WTC11 (cell line): ENCODE measurements around the gene MRPL54. TPM values are rescaled to one million over a fixed set of nuclear protein-coding genes. Genes with fewer than 3 reads are reported as not detected.
A peak's percentile ranks its signal among the peaks of the same experiment; 100 is the strongest.

ENCODE experiments used
- ATAC-seq: fragments of 200-7000 bp; cut with Tn5 transposase; 2 replicates; pipeline ENCODE4 v1.10.0; 2021; ENCODE audit warnings: mild to moderate bottlenecking, moderate library complexity
- CTCF ChIA-PET: fragments of 300-600 bp; sonication (Branson Sonifier 250); formaldehyde crosslinking; loops from one replicate; lab custom pipeline; 2021; ENCODE audit warnings: antibody characterized with exemption; lab: Charles Lee
- POLR2A ChIA-PET: fragments of 350-600 bp; sonication (Branson Sonifier 250); formaldehyde crosslinking; loops from one replicate; lab custom pipeline; 2021; ENCODE audit warnings: antibody characterized with exemption; lab: Charles Lee
- DNase-seq: peaks from one replicate; pipeline ENCODE4 v3.0.0; 2021; ENCODE audit warnings: low spot score
- H3K27ac Mint-ChIP-seq: 2 replicates; pipeline ENCODE4 v1.8.0; 2021; ENCODE audit warnings: mixed read lengths
- H3K27me3 Mint-ChIP-seq: 2 replicates; pipeline ENCODE4 v1.8.0; 2021; ENCODE audit warnings: low read depth, mild to moderate bottlenecking, moderate library complexity, mixed read lengths
- H3K36me3 Mint-ChIP-seq: 2 replicates; pipeline ENCODE4 v1.8.0; 2021; ENCODE audit warnings: mixed read lengths
- H3K4me1 Mint-ChIP-seq: 2 replicates; pipeline ENCODE4 v1.8.0; 2022; ENCODE audit warnings: mixed read lengths
- H3K4me3 Mint-ChIP-seq: 2 replicates; pipeline ENCODE4 v1.8.0; 2021; ENCODE audit warnings: mild to moderate bottlenecking, moderate library complexity, mixed read lengths
- H3K9me3 Mint-ChIP-seq: 2 replicates; pipeline ENCODE4 v1.8.0; 2021; ENCODE audit warnings: mixed read lengths
- CREM ChIP-seq: sonication (generic); formaldehyde crosslinking; IDR thresholded peaks from 2 replicates; pipeline ENCODE4 v1.8.1; 2022; ENCODE audit warnings: mild to moderate bottlenecking, missing genetic modification reagents, moderate library complexity
- FOXK1 ChIP-seq: sonication (generic); formaldehyde crosslinking; IDR thresholded peaks from 2 replicates; pipeline ENCODE4 v1.8.0; 2022; ENCODE audit warnings: mild to moderate bottlenecking, moderate library complexity, missing genetic modification reagents
- GABPB1 ChIP-seq: sonication (generic); formaldehyde crosslinking; IDR thresholded peaks from 2 replicates; pipeline ENCODE4 v1.8.1; 2023; ENCODE audit warnings: mild to moderate bottlenecking, missing genetic modification reagents
- HMGA2 ChIP-seq: fragments of 250-450 bp; sonication (Bioruptor Pico); IDR thresholded peaks from 2 replicates; pipeline ENCODE4 v1.4.0; 2021; ENCODE audit warnings: mild to moderate bottlenecking, moderate library complexity
- JAZF1 ChIP-seq: fragments of 250-450 bp; sonication (Bioruptor Pico); IDR thresholded peaks from 2 replicates; pipeline ENCODE4 v1.9.0; 2021; ENCODE audit warnings: moderate library complexity, mild to moderate bottlenecking, inconsistent platforms
- JUN ChIP-seq: sonication (generic); formaldehyde crosslinking; IDR thresholded peaks from 2 replicates; pipeline ENCODE4 v1.8.0; 2023; ENCODE audit warnings: mild to moderate bottlenecking, missing genetic modification reagents
- KAT7 ChIP-seq: sonication (generic); formaldehyde crosslinking; IDR thresholded peaks from 2 replicates; pipeline ENCODE4 v1.8.1; 2023; ENCODE audit warnings: missing genetic modification reagents, mild to moderate bottlenecking, borderline replicate concordance
- NFYB ChIP-seq: sonication (generic); formaldehyde crosslinking; conservative IDR thresholded peaks from 2 replicates; pipeline ENCODE4 v1.8.0; 2022; ENCODE audit warnings: low read depth, missing genetic modification reagents
- OVOL2 ChIP-seq: fragments of 250-450 bp; sonication (Bioruptor Pico); IDR thresholded peaks from 2 replicates; pipeline ENCODE4 v1.9.0; 2021; ENCODE audit warnings: mild to moderate bottlenecking, borderline replicate concordance
- SOX15 ChIP-seq: fragments of 250-450 bp; sonication (Bioruptor Pico); IDR thresholded peaks from 2 replicates; pipeline ENCODE4 v1.9.0; 2021; ENCODE audit warnings: mild to moderate bottlenecking
- TEAD1 ChIP-seq: sonication (generic); formaldehyde crosslinking; IDR thresholded peaks from 2 replicates; pipeline ENCODE4 v1.8.0; 2022; ENCODE audit warnings: mild to moderate bottlenecking, missing genetic modification reagents
- ZNF121 ChIP-seq: sonication (generic); formaldehyde crosslinking; IDR thresholded peaks from 2 replicates; pipeline ENCODE4 v1.8.0; 2023; ENCODE audit warnings: missing genetic modification reagents
- ZNF396 ChIP-seq: fragments of 250-450 bp; sonication (Bioruptor Pico); IDR thresholded peaks from 2 replicates; pipeline ENCODE4 v1.8.0; 2021; ENCODE audit warnings: mild to moderate bottlenecking, moderate library complexity, borderline replicate concordance
- total RNA-seq: library from RNA; stranded (reverse); gene quantifications from 3 replicates; pipeline ENCODE4 v1.2.3, GENCODE V29; 2021
- TF ChIP-seq, protein P1 (sequence below): fragments of 250-450 bp; sonication (Bioruptor Pico); IDR thresholded peaks from 2 replicates; pipeline ENCODE4 v1.9.0; 2021; ENCODE audit warnings: mild to moderate bottlenecking
- TF ChIP-seq, protein P2 (sequence below): sonication (generic); formaldehyde crosslinking; IDR thresholded peaks from 2 replicates; pipeline ENCODE4 v1.8.0; 2023; ENCODE audit warnings: mild to moderate bottlenecking, missing genetic modification reagents
- TF ChIP-seq, protein P3 (sequence below): sonication (generic); formaldehyde crosslinking; IDR thresholded peaks from 2 replicates; pipeline ENCODE4 v1.8.0; 2022; ENCODE audit warnings: mild to moderate bottlenecking, missing genetic modification reagents
- TF ChIP-seq, protein P4 (sequence below): sonication (generic); formaldehyde crosslinking; IDR thresholded peaks from 2 replicates; pipeline ENCODE4 v1.8.0; 2022; ENCODE audit warnings: mild to moderate bottlenecking, missing genetic modification reagents
- TF ChIP-seq, protein P5 (sequence below): fragments of 250-450 bp; sonication (Bioruptor Pico); IDR thresholded peaks from 2 replicates; pipeline ENCODE4 v1.9.0; 2021; ENCODE audit warnings: moderate library complexity, mild to moderate bottlenecking, inconsistent platforms, borderline replicate concordance
- TF ChIP-seq, protein P6 (sequence below): fragments of 250-450 bp; sonication (Bioruptor Pico); conservative IDR thresholded peaks from 2 replicates; pipeline ENCODE4 v1.9.0; 2021; ENCODE audit warnings: mild to moderate bottlenecking

MRPL54 gene
- total RNA-seq, 1 experiment from 2014 or later: 62.3 TPM

DNA sequence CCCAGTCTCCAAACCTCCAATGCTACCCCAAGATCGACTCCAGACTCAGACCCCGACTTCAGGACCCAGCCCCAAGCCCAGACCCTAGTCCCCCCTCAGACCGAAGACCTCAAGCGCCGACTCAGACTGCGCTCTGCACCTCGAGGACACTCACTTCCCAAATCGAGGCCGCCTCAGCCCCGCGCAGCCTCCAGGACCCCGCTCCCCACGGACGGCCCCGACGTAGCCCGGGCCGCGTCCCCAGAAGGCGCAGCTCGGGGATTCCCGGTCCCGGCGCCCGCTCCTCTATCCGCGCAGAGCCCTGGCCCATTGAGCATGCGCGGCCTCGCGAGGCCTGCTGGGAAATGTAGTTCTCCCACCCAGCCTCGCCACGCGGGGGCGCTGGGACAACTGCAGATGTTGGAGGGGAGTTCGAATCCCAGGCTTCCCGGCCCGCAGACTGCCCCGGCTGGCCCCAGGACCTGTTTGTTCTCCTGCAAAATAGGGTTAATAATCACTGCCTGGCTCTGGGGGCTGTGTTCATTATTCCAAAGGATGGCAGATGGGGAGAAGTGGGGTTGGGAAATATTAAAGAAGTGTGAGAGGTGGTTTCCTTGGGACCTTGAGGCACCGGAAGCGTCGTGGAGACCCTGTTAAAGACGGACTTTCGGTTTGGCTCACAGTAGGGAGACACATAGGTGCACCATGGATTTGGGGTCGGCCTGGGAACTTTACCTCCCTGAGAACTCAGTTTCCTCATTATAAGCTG, 926 bp upstream of the MRPL54 start, which contains the start of gene APBA3 (continued):
- TF ChIP-seq, protein P1, sequence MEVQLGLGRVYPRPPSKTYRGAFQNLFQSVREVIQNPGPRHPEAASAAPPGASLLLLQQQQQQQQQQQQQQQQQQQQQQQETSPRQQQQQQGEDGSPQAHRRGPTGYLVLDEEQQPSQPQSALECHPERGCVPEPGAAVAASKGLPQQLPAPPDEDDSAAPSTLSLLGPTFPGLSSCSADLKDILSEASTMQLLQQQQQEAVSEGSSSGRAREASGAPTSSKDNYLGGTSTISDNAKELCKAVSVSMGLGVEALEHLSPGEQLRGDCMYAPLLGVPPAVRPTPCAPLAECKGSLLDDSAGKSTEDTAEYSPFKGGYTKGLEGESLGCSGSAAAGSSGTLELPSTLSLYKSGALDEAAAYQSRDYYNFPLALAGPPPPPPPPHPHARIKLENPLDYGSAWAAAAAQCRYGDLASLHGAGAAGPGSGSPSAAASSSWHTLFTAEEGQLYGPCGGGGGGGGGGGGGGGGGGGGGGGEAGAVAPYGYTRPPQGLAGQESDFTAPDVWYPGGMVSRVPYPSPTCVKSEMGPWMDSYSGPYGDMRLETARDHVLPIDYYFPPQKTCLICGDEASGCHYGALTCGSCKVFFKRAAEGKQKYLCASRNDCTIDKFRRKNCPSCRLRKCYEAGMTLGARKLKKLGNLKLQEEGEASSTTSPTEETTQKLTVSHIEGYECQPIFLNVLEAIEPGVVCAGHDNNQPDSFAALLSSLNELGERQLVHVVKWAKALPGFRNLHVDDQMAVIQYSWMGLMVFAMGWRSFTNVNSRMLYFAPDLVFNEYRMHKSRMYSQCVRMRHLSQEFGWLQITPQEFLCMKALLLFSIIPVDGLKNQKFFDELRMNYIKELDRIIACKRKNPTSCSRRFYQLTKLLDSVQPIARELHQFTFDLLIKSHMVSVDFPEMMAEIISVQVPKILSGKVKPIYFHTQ: no peak
- TF ChIP-seq, protein P2, sequence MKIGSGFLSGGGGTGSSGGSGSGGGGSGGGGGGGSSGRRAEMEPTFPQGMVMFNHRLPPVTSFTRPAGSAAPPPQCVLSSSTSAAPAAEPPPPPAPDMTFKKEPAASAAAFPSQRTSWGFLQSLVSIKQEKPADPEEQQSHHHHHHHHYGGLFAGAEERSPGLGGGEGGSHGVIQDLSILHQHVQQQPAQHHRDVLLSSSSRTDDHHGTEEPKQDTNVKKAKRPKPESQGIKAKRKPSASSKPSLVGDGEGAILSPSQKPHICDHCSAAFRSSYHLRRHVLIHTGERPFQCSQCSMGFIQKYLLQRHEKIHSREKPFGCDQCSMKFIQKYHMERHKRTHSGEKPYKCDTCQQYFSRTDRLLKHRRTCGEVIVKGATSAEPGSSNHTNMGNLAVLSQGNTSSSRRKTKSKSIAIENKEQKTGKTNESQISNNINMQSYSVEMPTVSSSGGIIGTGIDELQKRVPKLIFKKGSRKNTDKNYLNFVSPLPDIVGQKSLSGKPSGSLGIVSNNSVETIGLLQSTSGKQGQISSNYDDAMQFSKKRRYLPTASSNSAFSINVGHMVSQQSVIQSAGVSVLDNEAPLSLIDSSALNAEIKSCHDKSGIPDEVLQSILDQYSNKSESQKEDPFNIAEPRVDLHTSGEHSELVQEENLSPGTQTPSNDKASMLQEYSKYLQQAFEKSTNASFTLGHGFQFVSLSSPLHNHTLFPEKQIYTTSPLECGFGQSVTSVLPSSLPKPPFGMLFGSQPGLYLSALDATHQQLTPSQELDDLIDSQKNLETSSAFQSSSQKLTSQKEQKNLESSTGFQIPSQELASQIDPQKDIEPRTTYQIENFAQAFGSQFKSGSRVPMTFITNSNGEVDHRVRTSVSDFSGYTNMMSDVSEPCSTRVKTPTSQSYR (CRISPR knock-in tag): no peak
- TF ChIP-seq TEAD1 (no peak; the same call in 1 of the 2 replicates), NFYB (CRISPR knock-in tag) (no peak)

DNA sequence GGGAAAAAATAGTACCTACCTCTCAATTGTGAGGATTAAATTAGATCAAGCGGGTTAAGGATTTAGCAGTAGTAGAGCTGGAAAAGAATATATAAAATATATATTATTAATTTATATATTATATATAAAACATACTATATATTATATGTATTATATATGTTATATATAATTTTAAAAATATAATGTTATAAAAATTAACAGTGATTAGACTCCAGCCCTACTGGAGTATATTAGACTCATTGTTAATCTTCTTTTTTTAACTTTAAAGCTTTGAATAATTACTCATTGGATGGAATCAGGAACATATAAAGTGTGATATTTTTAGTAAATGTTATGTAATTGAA, 380 bp upstream of the MRPL54 start:
- no peaks in the 10 kb centered on the region for H3K9me3 Mint-ChIP-seq
- H3K36me3 Mint-ChIP-seq: peaks cover 5% of the 10 kb centered on the region
- POLR2A ChIA-PET: interaction anchor here (0.6 to 1.6 kb wide), 9 partner anchors 9 to 223 kb away, joined by 3 to 6 read pairs (median 4); partner anchors contain the start of genes DAPK3 and EEF2
- TF ChIP-seq KAT7 (CRISPR knock-in tag): no peak
- TF ChIP-seq, protein P3, sequence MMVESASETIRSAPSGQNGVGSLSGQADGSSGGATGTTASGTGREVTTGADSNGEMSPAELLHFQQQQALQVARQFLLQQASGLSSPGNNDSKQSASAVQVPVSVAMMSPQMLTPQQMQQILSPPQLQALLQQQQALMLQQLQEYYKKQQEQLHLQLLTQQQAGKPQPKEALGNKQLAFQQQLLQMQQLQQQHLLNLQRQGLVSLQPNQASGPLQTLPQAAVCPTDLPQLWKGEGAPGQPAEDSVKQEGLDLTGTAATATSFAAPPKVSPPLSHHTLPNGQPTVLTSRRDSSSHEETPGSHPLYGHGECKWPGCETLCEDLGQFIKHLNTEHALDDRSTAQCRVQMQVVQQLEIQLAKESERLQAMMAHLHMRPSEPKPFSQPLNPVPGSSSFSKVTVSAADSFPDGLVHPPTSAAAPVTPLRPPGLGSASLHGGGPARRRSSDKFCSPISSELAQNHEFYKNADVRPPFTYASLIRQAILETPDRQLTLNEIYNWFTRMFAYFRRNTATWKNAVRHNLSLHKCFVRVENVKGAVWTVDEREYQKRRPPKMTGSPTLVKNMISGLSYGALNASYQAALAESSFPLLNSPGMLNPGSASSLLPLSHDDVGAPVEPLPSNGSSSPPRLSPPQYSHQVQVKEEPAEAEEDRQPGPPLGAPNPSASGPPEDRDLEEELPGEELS: no peak
- peak; percentile 90; the same call in 1 of the 2 replicates for TF ChIP-seq HMGA2 (CRISPR knock-in tag)
- TF ChIP-seq, all 79 proteins: peak for 1
- Mint-ChIP-seq H3K4me3 (peak overlapping the region; percentile 97), H3K4me1 (peaks cover 8% of the 10 kb centered on the region), H3K27ac (peak overlapping the region; percentile 95), H3K27me3 (peaks cover 3% of the 10 kb centered on the region; the same call in 1 of the 2 replicates)
- ATAC-seq (no peak), DNase-seq (no peak)
- CTCF ChIA-PET: interaction anchor here (0.6 to 3.1 kb wide), 23 partner anchors 9 to 1907 kb away, joined by 3 to 24 read pairs (median 5); partner anchors contain the start of genes ATCAY, DAPK3 and NMRK2

DNA sequence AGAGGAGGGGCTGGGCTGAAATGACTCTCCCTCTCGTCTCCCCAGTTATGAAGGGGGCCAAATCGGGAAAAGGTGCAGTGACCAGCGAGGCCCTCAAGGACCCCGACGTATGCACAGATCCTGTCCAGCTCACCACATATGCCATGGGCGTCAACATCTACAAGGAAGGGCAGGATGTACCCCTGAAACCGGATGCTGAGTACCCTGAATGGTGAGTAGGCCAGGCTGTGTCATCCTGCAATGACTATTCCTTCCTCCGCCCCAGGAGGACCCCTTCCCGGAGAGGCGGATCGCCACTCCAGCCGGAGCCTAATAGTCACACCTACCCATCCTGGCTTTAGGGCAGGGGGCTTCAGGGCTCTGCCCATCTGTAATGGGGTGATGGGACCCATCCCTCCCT, 2.6 kb downstream of the MRPL54 start:
- no peaks in the 10 kb centered on the region for H3K9me3 Mint-ChIP-seq
- H3K4me3 Mint-ChIP-seq: no peak overlapping the region
- H3K27ac Mint-ChIP-seq: no peak overlapping the region
- H3K36me3 Mint-ChIP-seq: peaks cover 5% of the 10 kb centered on the region
- ATAC-seq (no peak), DNase-seq (no peak)
- POLR2A ChIA-PET: no interaction called here
- peaks cover 3% of the 10 kb centered on the region; the same call in 1 of the 2 replicates for H3K27me3 Mint-ChIP-seq
- peaks cover 8% of the 10 kb centered on the region for H3K4me1 Mint-ChIP-seq
- CTCF ChIA-PET: no interaction called here
- TF ChIP-seq FOXK1 (CRISPR knock-in tag) (no peak), SOX15 (CRISPR knock-in tag) (no peak), NFYB (CRISPR knock-in tag) (no peak), JAZF1 (CRISPR knock-in tag) (no peak), OVOL2 (no peak), ZNF121 (CRISPR knock-in tag) (no peak), GABPB1 (CRISPR knock-in tag) (no peak), JUN (CRISPR knock-in tag) (no peak), CREM (no peak), ZNF396 (CRISPR knock-in tag) (no peak)
- TF ChIP-seq, protein P4, sequence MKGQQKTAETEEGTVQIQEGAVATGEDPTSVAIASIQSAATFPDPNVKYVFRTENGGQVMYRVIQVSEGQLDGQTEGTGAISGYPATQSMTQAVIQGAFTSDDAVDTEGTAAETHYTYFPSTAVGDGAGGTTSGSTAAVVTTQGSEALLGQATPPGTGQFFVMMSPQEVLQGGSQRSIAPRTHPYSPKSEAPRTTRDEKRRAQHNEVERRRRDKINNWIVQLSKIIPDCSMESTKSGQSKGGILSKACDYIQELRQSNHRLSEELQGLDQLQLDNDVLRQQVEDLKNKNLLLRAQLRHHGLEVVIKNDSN (CRISPR knock-in tag): no peak
- TF ChIP-seq, protein P5, sequence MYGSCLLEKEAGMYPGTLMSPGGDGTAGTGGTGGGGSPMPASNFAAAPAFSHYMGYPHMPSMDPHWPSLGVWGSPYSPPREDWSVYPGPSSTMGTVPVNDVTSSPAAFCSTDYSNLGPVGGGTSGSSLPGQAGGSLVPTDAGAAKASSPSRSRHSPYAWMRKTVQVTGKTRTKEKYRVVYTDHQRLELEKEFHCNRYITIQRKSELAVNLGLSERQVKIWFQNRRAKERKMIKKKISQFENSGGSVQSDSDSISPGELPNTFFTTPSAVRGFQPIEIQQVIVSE (CRISPR knock-in tag): no peak
- TF ChIP-seq, protein P6, sequence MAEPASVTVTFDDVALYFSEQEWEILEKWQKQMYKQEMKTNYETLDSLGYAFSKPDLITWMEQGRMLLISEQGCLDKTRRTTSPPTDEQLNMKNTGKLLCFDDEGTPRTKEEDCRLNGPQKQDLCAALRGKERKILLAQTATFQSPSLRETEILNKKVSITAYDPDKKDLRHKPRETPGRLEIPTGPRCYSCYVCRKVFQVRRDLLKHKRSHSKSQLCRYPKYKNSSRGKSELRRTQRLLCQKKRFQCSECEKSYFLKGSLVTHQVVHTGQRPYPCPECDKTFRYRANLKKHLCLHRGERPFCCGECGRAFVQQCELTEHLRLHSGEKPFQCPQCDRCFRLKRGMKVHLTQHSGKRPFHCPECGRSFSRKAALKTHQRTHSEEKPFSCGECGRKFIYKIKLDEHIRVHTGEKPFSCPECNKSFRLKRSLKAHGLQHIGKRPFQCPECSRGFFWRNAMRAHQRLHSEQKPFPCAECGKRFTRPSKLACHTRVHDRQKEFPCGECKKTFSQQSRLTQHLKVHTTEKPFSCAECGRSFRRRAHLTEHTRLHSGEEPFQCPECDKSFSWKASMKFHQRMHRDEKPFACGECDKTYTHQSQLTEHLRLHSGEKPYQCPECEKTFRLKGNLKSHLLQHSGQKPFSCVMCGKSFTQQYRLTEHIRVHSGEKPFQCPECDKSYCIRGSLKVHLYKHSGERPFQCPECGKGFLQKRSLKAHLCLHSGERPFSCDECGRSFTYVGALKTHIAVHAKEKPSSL (CRISPR knock-in tag): no peak
